CD4-positive, alpha-beta memory T cell (primary cell): ENCODE results near the gene PCA3. TPM values are rescaled to one million over a fixed set of nuclear protein-coding genes. Genes with fewer than 3 reads are reported as not detected.
"Not testable (repeated sequence)": the region's sequence is repeated elsewhere in the genome, so short reads cannot be mapped to it uniquely, and the experiment has no call there.

Source experiments
- CTCF ChIA-PET: fragments of 350-600 bp; sonication (Branson Sonifier 250); formaldehyde crosslinking; loops from one replicate; lab custom pipeline; 2021; ENCODE audit warnings: inconsistent platforms; ENCODE audit not compliant: partially characterized antibody; lab: Charles Lee
- POLR2A ChIA-PET: fragments of 350-600 bp; sonication (Branson Sonifier 250); formaldehyde crosslinking; loops from one replicate; lab custom pipeline; 2021; ENCODE audit not compliant: partially characterized antibody; lab: Charles Lee
- DNase-seq, 5 donors: peaks; one replicate each; pipeline versions ENCODE4 v3.0.0 to v3.0.0-alpha.2; 2020 to 2022; ENCODE audit warnings: mixed read lengths in 1 of 5
- H3K27ac ChIP-seq: one replicate; pipeline ENCODE4 v1.7.0; 2013; ENCODE audit warnings: low read depth, low read length
- H3K27me3 ChIP-seq: 2 replicates; pipeline ENCODE4 v1.7.0; 2013; ENCODE audit warnings: mild to moderate bottlenecking, low read length, moderate library complexity; ENCODE audit not compliant: insufficient read depth
- H3K36me3 ChIP-seq: 2 replicates; pipeline ENCODE4 v1.7.0; 2013; ENCODE audit warnings: mild to moderate bottlenecking, low read length, moderate library complexity; ENCODE audit not compliant: insufficient read depth
- H3K4me1 ChIP-seq: 2 replicates; pipeline ENCODE4 v1.7.0; 2013; ENCODE audit warnings: mild to moderate bottlenecking, low read length, moderate library complexity; ENCODE audit not compliant: insufficient read depth
- H3K4me3 ChIP-seq, 2 donors: one replicate each; pipeline ENCODE4 v1.7.0; 2013; ENCODE audit warnings: low read length in 2 of 2, mild to moderate bottlenecking in 1 of 2
- H3K9me3 ChIP-seq, 2 donors: one replicate each; pipeline ENCODE4 v1.7.0; 2013; ENCODE audit warnings: low read length in 2 of 2, control low read depth in 1 of 2; ENCODE audit not compliant: control insufficient read depth in 1 of 2
- H3K27ac Mint-ChIP-seq, 7 donors: one replicate each; pipeline ENCODE4 v1.8.0; 2020 to 2021; ENCODE audit warnings: mixed read lengths in 7 of 7, mild to moderate bottlenecking in 6 of 7, inconsistent platforms in 3 of 7, moderate library complexity in 3 of 7
- H3K27me3 Mint-ChIP-seq, 2 donors: one replicate each; pipeline ENCODE4 v1.8.0; 2020 to 2021; ENCODE audit warnings: mixed read lengths in 2 of 2
- H3K36me3 Mint-ChIP-seq, 2 donors: one replicate each; pipeline ENCODE4 v1.8.0; 2020 to 2021; ENCODE audit warnings: mixed read lengths in 2 of 2, inconsistent platforms in 1 of 2, mild to moderate bottlenecking in 1 of 2
- H3K4me1 Mint-ChIP-seq, 4 donors: one replicate each; pipeline ENCODE4 v1.8.0; 2020 to 2021; ENCODE audit warnings: mixed read lengths in 4 of 4, mild to moderate bottlenecking in 1 of 4
- H3K4me3 Mint-ChIP-seq, 8 donors: one replicate each; pipeline ENCODE4 v1.8.0; 2020 to 2021; ENCODE audit warnings: mixed read lengths in 8 of 8, mild to moderate bottlenecking in 7 of 8, moderate library complexity in 6 of 8, inconsistent platforms in 3 of 8
- H3K9me3 Mint-ChIP-seq, 8 donors: one replicate each; pipeline ENCODE4 v1.8.0; 2020 to 2021; ENCODE audit warnings: mixed read lengths in 8 of 8, mild to moderate bottlenecking in 5 of 8, inconsistent platforms in 3 of 8, moderate library complexity in 1 of 8
- intact Hi-C: fragments of 100-400 bp; cut with micrococcal nuclease; formaldehyde crosslinking; loops from one replicate; pipeline ENCODE4 v1.15.1; 2023
- polyA plus RNA-seq, 2 donors: library from polyadenylated mRNA; unstranded; fragments of 300-500 nt; fragmentation: Illumina TruSeq; gene quantifications; one replicate each; pipeline ENCODE4 v1.2.3, GENCODE V29; 2021
- total RNA-seq, 2 experiments: library from RNA; stranded (reverse); gene quantifications; one replicate each; pipeline ENCODE4 v1.2.3, GENCODE V29; 2021

Gene PCA3
- total and polyA plus RNA-seq, 4 experiments from 2014 or later: not detected

DNA sequence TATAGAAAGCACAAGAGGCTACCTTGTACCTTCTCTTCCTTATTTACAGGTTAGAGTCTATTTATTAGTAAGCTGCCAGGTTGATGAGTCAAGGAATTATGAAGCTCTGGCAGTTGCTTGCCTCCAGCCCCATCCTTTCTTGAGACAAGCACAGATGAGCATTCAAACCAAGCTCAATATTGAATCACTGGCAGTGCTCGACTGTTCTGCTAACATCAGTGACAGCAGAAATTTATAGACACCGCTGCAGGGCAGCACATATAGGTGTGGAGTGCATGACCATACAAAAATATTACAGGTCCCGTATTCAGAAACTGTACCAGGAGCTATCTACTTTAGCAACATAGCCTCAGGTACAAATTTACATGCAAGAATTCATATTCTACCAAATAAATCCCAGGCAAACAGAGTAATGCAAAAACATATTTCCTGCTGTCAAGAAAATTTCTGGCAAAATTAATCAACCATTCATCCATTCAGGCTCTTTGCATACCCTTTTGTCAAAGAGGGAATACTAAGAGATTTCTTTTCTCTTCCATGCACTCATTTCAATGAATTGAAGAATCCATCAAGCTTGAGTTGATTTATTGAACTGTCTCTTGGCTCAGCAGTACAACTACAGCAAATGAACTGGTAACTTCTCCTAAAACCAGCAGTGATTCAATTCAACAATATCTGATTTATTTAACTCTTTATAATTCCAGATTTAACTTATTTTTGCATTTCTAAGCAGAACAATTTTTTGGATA lies 26.9 kb upstream of the PCA3 start:
- no peak overlapping the region for H3K4me3 ChIP-seq
- H3K36me3 Mint-ChIP-seq: no peaks in the 10 kb centered on the region
- intact Hi-C loops: no loop called here
- no peaks in the 10 kb centered on the region for H3K27me3 ChIP-seq
- no peaks in the 10 kb centered on the region for H3K4me1 Mint-ChIP-seq
- H3K9me3 ChIP-seq: no peaks in the 10 kb centered on the region
- H3K4me3 Mint-ChIP-seq: no peak overlapping the region
- H3K9me3 Mint-ChIP-seq: peaks cover 0 to 5% (median 2%) of the 10 kb centered on the region in 8 donors
- H3K4me1 ChIP-seq: no peaks in the 10 kb centered on the region
- H3K27ac Mint-ChIP-seq: no peak overlapping the region
- no peaks in the 10 kb centered on the region for H3K36me3 ChIP-seq
- no peak overlapping the region for H3K27ac ChIP-seq
- no peak for DNase-seq
- ChIA-PET POLR2A (no interaction called here), CTCF (no interaction called here)
- H3K27me3 Mint-ChIP-seq: peaks cover 8 to 12% of the 10 kb centered on the region in 2 donors

- Mint-ChIP-seq H3K27ac (no peak overlapping the region), H3K27me3 (peaks cover 8 to 12% of the 10 kb centered on the region in 2 donors), H3K9me3 (peaks cover 0 to 8% (median 5%) of the 10 kb centered on the region in 8 donors), H3K4me1 (no peaks in the 10 kb centered on the region), H3K36me3 (no peaks in the 10 kb centered on the region), H3K4me3 (no peak overlapping the region)
- CTCF ChIA-PET: no interaction called here
- POLR2A ChIA-PET: no interaction called here
- DNase-seq: no peak
- Histone ChIP-seq H3K27ac (no peak overlapping the region), H3K36me3 (no peaks in the 10 kb centered on the region), H3K27me3 (no peaks in the 10 kb centered on the region), H3K4me1 (no peaks in the 10 kb centered on the region), H3K9me3 (no peaks in the 10 kb centered on the region), H3K4me3 (no peak overlapping the region)
- intact Hi-C loops: no loop called here
These were observed 25.8 kb upstream of the PCA3 start for GRCh38 chr9:76738402-76738801.

- H3K4me3 ChIP-seq: no peak overlapping the region
- ChIA-PET POLR2A (no interaction called here), CTCF (no interaction called here)
- H3K27ac ChIP-seq: no peak overlapping the region
- Mint-ChIP-seq H3K9me3 (peaks cover 0 to 13% (median 7%) of the 10 kb centered on the region in 8 donors), H3K4me1 (no peaks in the 10 kb centered on the region), H3K27ac (no peak overlapping the region), H3K36me3 (no peaks in the 10 kb centered on the region), H3K4me3 (no peak overlapping the region), H3K27me3 (peaks cover 11 to 14% of the 10 kb centered on the region in 2 donors)
- intact Hi-C loops: no loop called here
- DNase-seq: no peak
- no peaks in the 10 kb centered on the region for H3K36me3 ChIP-seq
- no peaks in the 10 kb centered on the region for H3K27me3 ChIP-seq
- H3K9me3 ChIP-seq: no peaks in the 10 kb centered on the region
- H3K4me1 ChIP-seq: no peaks in the 10 kb centered on the region
These were observed 22.7 kb upstream of the PCA3 start for GRCh38 chr9:76741524-76741923.

DNA sequence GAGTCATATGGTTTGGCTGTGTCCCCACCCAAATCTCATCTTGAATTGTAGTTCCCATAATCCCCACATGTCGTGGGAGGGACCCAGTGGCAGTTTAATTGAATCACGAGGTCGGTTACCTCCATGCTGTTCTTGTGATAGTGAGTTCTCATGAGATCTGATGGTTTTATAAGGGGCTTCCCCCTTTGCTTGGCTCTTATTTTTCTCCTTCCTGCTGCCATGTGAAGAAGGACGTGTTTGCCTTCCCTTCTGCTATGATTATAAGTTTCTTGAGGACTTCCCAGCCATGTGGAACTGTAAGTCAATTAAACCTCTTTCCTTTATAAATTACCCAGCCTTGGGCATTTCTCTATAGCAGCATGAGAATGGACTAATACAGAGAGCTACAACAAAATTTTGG lies 21.3 kb upstream of the PCA3 start:
- H3K27me3 Mint-ChIP-seq: peaks cover 7 to 14% of the 10 kb centered on the region in 2 donors
- H3K36me3 ChIP-seq, H3K4me1 Mint-ChIP-seq, intact Hi-C loops, DNase-seq, H3K9me3 ChIP-seq, H3K4me3 Mint-ChIP-seq, H3K27ac Mint-ChIP-seq, H3K27ac ChIP-seq, CTCF ChIA-PET, H3K36me3 Mint-ChIP-seq, H3K4me1 ChIP-seq, POLR2A ChIA-PET, H3K4me3 ChIP-seq, H3K27me3 ChIP-seq: not testable (repeated sequence)
- H3K9me3 Mint-ChIP-seq: peaks cover 0 to 13% (median 7%) of the 10 kb centered on the region in 8 donors

- no peak for DNase-seq
- intact Hi-C loops: no loop called here
- no peaks in the 10 kb centered on the region for H3K4me1 ChIP-seq
- no peak overlapping the region for H3K27ac ChIP-seq
- POLR2A ChIA-PET: no interaction called here
- H3K4me3 ChIP-seq: no peak overlapping the region
- no peaks in the 10 kb centered on the region for H3K27me3 ChIP-seq
- Mint-ChIP-seq H3K36me3 (no peaks in the 10 kb centered on the region), H3K27me3 (peaks cover 4 to 9% of the 10 kb centered on the region in 2 donors), H3K4me3 (no peak overlapping the region), H3K27ac (no peak overlapping the region), H3K4me1 (no peaks in the 10 kb centered on the region), H3K9me3 (peaks cover 0 to 13% (median 7%) of the 10 kb centered on the region in 8 donors)
- no peaks in the 10 kb centered on the region for H3K9me3 ChIP-seq
- CTCF ChIA-PET: no interaction called here
- H3K36me3 ChIP-seq: no peaks in the 10 kb centered on the region
These were observed 20.3 kb upstream of the PCA3 start for GRCh38 chr9:76743931-76744330.

DNA sequence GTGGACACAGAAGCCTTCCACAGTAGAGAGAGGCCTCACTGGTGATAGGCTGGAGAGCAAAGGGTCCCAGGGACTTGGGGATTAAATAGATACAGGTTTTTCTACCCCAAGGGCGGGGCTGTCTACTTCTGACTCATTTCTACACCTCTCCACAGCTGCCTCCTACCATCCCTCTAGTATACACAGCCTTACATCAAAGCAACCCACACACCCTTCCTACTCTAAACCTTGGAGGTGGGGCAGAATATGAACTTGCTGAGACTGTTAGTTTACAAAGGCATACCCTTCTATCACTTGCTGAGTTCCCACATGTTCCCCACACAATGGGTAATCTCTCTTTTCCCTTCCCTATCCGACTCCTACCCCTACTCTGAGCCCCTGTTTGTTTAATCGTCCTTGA lies 19.9 kb upstream of the PCA3 start:
- Histone ChIP-seq H3K27me3 (no peaks in the 10 kb centered on the region), H3K36me3 (no peaks in the 10 kb centered on the region), H3K9me3 (no peaks in the 10 kb centered on the region), H3K4me3 (no peak overlapping the region), H3K4me1 (no peaks in the 10 kb centered on the region), H3K27ac (no peak overlapping the region)
- Mint-ChIP-seq H3K9me3 (peaks cover 0 to 13% (median 7%) of the 10 kb centered on the region in 8 donors), H3K4me1 (no peaks in the 10 kb centered on the region), H3K27ac (no peak overlapping the region), H3K27me3 (peaks cover 4 to 7% of the 10 kb centered on the region in 2 donors), H3K36me3 (no peaks in the 10 kb centered on the region), H3K4me3 (no peak overlapping the region)
- no peak for DNase-seq
- intact Hi-C loops: no loop called here
- ChIA-PET CTCF (no interaction called here), POLR2A (no interaction called here)

GRCh38 chr9:76751001-76751400 lies 13.2 kb upstream of the PCA3 start:
- no peak overlapping the region for H3K4me3 ChIP-seq
- Mint-ChIP-seq H3K27me3 (no peaks in the 10 kb centered on the region), H3K4me1 (peaks cover 0 to 9% (median 3%) of the 10 kb centered on the region in 4 donors), H3K27ac (no peak overlapping the region), H3K4me3 (no peak overlapping the region), H3K9me3 (no peaks in the 10 kb centered on the region), H3K36me3 (no peaks in the 10 kb centered on the region)
- intact Hi-C loops: no loop called here
- H3K36me3 ChIP-seq: no peaks in the 10 kb centered on the region
- H3K27me3 ChIP-seq: no peaks in the 10 kb centered on the region
- H3K4me1 ChIP-seq: no peaks in the 10 kb centered on the region
- CTCF ChIA-PET: no interaction called here
- H3K27ac ChIP-seq: no peak overlapping the region
- DNase-seq: no peak
- POLR2A ChIA-PET: no interaction called here
- H3K9me3 ChIP-seq: no peaks in the 10 kb centered on the region
